SJCRH30 (cell line): ENCODE results near the gene LARGE2. TPM values are rescaled to one million over a fixed set of nuclear protein-coding genes. Genes with fewer than 3 reads are reported as not detected.
A peak's percentile ranks its signal among the peaks of the same experiment; 100 is the strongest.
"Not testable (repeated sequence)": the region's sequence is repeated elsewhere in the genome, so short reads cannot be mapped to it uniquely, and the experiment has no call there.

ENCODE experiments used
- DNase-seq, 2 experiments: peaks; one replicate each; pipeline ENCODE4 v3.0.0-alpha.2; 2015 to 2020
- H3K27ac ChIP-seq: fragments of 250-450 bp; sonication (Bioruptor Pico); 2 replicates; pipeline ENCODE4 v1.5.1; 2020; ENCODE audit warnings: mild to moderate bottlenecking, moderate library complexity
- H3K27me3 ChIP-seq: fragments of 250-450 bp; sonication (Bioruptor Pico); 2 replicates; pipeline ENCODE4 v1.5.1; 2020; ENCODE audit warnings: mild to moderate bottlenecking, moderate library complexity
- H3K36me3 ChIP-seq: fragments of 250-450 bp; sonication (Bioruptor Pico); 2 replicates; pipeline ENCODE4 v1.5.1; 2020; ENCODE audit warnings: mild to moderate bottlenecking, moderate library complexity
- H3K4me1 ChIP-seq: fragments of 250-450 bp; sonication (Bioruptor Pico); 2 replicates; pipeline ENCODE4 v1.5.1; 2020; ENCODE audit warnings: mild to moderate bottlenecking, moderate library complexity
- H3K4me3 ChIP-seq: fragments of 250-450 bp; sonication (Bioruptor Pico); 2 replicates; pipeline ENCODE4 v1.5.1; 2020; ENCODE audit warnings: mild to moderate bottlenecking, moderate library complexity
- H3K9me3 ChIP-seq: fragments of 250-450 bp; sonication (Bioruptor Pico); replicated peaks from 2 replicates; pipeline ENCODE4 v1.5.1; 2020; ENCODE audit warnings: mild to moderate bottlenecking, moderate library complexity
- total RNA-seq: library from RNA; depleted of rRNA; stranded (reverse); fragments of >200 nt; shearing (Covaris generic); gene quantifications from 2 replicates; pipeline ENCODE4 v1.2.3, GENCODE V29; 2014

Gene LARGE2
- total RNA-seq, 1 experiment from 2014 or later, result 0.06 TPM

DNA sequence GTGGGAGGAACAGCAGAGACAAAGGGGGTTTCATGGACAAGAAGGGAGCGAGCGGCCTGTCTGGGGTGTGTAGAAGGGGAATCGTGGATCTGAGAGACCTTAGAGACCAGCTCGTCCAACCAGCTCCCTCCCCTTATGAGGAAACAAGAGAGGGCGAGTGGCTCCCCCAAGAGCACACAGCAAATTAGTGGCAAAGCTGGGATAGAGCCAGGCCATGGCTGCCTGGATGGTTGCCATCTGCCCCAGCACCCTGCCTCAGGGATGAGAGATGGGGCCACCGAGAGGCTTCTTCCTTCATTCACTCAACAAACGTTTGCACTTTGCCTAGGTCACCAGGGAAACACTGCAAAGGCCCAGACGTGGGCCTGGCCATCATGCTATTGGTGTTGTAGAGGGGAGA is 32.9 kb upstream of the LARGE2 start:
- Histone ChIP-seq H3K36me3 (no peaks in the 10 kb centered on the region), H3K4me3 (no peak overlapping the region), H3K9me3 (no peaks in the 10 kb centered on the region), H3K27me3 (peaks cover 20% of the 10 kb centered on the region; the same call in 1 of the 2 replicates), H3K27ac (no peak overlapping the region), H3K4me1 (no peaks in the 10 kb centered on the region)
- DNase-seq, result no peak

- Histone ChIP-seq H3K9me3 (no peaks in the 10 kb centered on the region), H3K4me1 (no peaks in the 10 kb centered on the region), H3K27ac (no peak overlapping the region), H3K27me3 (peaks cover 20% of the 10 kb centered on the region; the same call in 1 of the 2 replicates), H3K36me3 (no peaks in the 10 kb centered on the region), H3K4me3 (no peak overlapping the region)
- no peak for DNase-seq
Observed at GRCh38 chr11:45889966-45890365, 32.5 kb upstream of the LARGE2 start.

DNA sequence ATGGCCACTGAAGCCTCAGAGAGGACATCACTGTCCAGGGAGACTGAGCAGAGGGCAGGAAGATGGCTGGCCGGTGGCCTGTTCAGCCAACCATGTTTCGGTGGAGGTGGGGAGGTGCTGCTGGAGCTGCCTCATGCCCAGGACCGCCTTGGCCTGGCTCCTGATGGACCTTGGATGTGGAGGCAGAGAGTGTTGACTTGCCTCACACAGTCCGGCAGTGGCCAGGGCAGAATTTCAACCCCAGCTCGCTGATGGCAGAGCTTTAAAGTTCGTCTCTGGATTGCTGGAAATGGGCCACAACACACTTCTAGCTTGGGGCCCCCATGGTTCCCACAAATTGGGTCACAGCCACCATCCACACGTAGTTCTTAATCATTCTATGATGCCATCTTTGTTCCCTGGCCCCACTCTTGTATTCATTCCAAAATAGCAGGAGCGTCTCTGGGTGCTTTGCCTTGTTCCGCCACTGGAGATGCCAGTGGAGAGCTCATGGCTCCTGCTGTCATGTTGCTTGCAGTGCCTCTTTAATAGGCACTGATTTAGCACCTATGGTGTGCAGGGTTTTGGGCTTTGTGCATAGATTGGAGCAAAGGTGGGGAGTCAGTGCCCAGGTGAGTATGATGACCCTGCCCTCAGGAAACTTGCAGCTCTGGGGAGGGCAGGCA is 31.4 kb upstream of the LARGE2 start:
- DNase-seq, result no peak
- Histone ChIP-seq H3K27me3 (peaks cover 19% of the 10 kb centered on the region; the same call in 1 of the 2 replicates), H3K4me3 (no peak overlapping the region), H3K27ac (no peak overlapping the region), H3K36me3 (no peaks in the 10 kb centered on the region), H3K9me3 (no peaks in the 10 kb centered on the region), H3K4me1 (peaks cover 4% of the 10 kb centered on the region)

DNA sequence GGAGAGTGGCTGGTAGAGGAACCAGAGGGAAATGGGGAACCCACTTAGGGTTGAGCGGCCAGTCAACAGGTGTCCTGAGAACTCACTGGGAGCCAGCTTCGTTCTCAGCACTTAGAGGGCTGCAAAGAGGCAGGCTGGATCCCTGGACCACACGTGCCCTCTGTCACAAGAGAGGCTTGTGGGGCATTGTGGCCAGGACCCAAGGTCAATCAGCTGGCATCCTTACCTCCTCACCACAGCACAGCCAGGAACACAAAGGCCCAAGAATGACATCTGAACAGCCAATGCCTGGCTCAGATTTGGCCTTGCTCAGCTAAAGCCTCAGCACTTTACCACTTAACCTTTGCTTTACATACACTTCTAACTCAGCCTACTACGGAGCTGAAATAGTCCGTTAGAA is 29.6 kb upstream of the LARGE2 start:
- H3K27me3 ChIP-seq, result peaks cover 16% of the 10 kb centered on the region; the same call in 1 of the 2 replicates
- H3K9me3 ChIP-seq, result no peaks in the 10 kb centered on the region
- H3K36me3 ChIP-seq, result no peaks in the 10 kb centered on the region
- H3K27ac ChIP-seq, result no peak overlapping the region
- no peak overlapping the region for H3K4me3 ChIP-seq
- peaks cover 16% of the 10 kb centered on the region for H3K4me1 ChIP-seq
- no peak for DNase-seq

- Histone ChIP-seq H3K36me3 (no peaks in the 10 kb centered on the region), H3K4me3 (no peak overlapping the region), H3K9me3 (no peaks in the 10 kb centered on the region), H3K27me3 (peaks cover 16% of the 10 kb centered on the region; the same call in 1 of the 2 replicates), H3K4me1 (peaks cover 26% of the 10 kb centered on the region), H3K27ac (no peak overlapping the region)
- DNase-seq, result no peak
Observed at GRCh38 chr11:45894555-45895247, 27.8 kb upstream of the LARGE2 start.

DNA sequence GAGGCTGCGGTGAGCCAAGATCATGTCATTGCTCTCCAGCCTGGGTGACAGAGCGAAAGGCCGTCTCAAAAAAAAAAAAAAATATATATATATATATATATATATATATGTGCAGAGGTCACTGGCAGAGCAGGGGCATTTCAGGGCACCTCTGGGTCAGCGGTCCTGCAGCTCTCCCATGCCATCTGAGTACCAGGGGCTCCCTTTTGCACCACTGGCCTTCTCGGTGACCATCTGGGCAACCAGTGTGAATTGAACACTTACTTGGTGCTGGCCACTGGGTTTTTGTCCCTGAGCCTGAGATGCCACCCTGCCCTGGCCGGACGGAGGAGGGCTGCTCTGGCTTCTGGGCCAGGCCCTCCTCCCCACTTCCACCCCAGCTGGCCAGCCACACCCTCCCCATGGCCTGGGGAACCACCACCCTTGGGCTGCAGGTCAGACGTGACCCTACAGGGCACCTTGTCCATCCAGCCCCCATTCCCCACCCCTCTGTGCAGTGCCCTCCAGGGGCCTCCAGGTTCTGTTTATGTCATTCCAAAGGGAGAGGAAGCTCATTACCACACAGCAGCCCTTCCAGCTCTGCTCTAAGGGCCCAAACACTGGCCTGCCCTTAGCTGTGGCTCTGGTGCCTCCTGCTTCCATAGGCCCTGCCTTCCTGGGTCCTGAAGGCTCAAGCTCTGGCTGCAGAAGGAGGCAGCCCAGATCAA is 26.8 kb upstream of the LARGE2 start:
- peaks cover 26% of the 10 kb centered on the region for H3K4me1 ChIP-seq
- no peak overlapping the region for H3K27ac ChIP-seq
- no peaks in the 10 kb centered on the region for H3K9me3 ChIP-seq
- no peak overlapping the region for H3K4me3 ChIP-seq
- no peak for DNase-seq
- H3K36me3 ChIP-seq, result no peaks in the 10 kb centered on the region
- peaks cover 16% of the 10 kb centered on the region; the same call in 1 of the 2 replicates for H3K27me3 ChIP-seq

GRCh38 chr11:45896422-45896984 is 26.0 kb upstream of the LARGE2 start:
- no peaks in the 10 kb centered on the region for H3K36me3 ChIP-seq
- peaks cover 30% of the 10 kb centered on the region for H3K4me1 ChIP-seq
- H3K27me3 ChIP-seq, result peaks cover 10% of the 10 kb centered on the region; the same call in 1 of the 2 replicates
- no peaks in the 10 kb centered on the region for H3K9me3 ChIP-seq
- no peak overlapping the region for H3K27ac ChIP-seq
- no peak overlapping the region; the same call in 1 of the 2 replicates for H3K4me3 ChIP-seq
- DNase-seq, result peak; percentile 85 to 88

DNA sequence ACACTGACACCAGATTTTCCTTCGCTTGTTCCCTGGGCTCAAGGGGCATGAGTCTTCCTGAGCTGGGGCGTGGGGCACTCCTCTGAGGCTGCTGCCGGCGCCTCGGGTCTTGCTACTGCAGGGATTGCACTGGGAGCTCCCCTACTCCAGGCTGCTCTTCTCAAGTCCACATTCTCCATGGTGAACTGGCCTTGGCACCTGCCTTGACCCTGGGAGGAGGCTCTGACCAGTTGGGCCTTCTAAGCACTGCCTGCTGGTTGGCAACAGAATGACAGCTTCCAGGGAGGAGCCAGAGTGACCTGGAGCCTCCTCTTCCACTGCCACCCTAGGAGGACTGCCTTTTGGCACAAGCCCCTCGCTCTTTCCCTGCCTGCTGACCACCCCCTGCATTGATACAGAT is 24.9 kb upstream of the LARGE2 start:
- Histone ChIP-seq H3K27ac (no peak overlapping the region), H3K36me3 (no peaks in the 10 kb centered on the region), H3K27me3 (peaks cover 6% of the 10 kb centered on the region; the same call in 1 of the 2 replicates), H3K4me1 (peaks cover 33% of the 10 kb centered on the region), H3K9me3 (no peaks in the 10 kb centered on the region), H3K4me3 (no peak overlapping the region)
- DNase-seq, result no peak

GRCh38 chr11:45899086-45899447 is 23.4 kb upstream of the LARGE2 start:
- Histone ChIP-seq H3K9me3 (no peaks in the 10 kb centered on the region), H3K27me3 (no peaks in the 10 kb centered on the region), H3K36me3 (no peaks in the 10 kb centered on the region), H3K4me1 (peaks cover 33% of the 10 kb centered on the region), H3K27ac (no peak overlapping the region), H3K4me3 (peak overlapping the region; percentile 68)
- no peak for DNase-seq

DNA sequence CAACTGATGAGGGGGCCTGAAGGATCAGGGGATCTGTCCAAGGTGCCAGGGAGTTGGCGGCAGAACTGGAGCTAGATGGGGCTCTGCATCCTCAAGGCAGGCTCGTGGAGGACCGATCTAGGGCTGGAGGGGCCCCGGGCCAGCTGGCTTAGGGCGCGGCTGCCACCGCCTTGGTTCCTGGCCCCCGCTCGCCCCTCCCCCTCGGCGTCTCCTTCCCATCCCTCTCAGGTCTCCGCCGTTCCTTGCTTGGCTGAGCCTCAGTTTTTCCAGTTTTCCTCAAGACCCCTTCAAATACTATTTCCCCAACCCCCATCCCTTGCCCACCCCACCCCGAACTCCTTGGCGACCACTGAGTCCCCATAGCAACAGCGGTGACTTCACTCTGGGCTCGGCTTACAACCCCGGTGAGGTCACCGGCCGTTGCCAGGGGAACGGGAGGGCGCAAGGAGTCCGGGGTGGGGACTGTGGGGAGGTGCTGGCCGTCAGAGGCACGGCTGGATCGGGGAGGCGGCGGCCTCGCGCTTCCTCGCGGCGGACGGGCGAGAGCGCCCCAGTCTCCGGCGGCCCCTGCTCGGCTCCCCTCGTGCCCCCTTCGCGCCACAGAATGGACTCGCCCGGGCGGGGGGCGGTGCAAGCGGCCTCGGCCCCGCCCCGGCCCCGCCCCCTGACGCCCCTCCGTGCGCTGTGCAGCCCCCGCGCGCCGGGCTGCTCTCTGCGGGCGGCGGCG is 22.8 kb upstream of the LARGE2 start:
- H3K4me1 ChIP-seq, result peaks cover 33% of the 10 kb centered on the region
- peak overlapping the region; percentile 68 for H3K4me3 ChIP-seq
- no peaks in the 10 kb centered on the region for H3K36me3 ChIP-seq
- H3K9me3 ChIP-seq, result no peaks in the 10 kb centered on the region
- peak overlapping the region; percentile 72 for H3K27ac ChIP-seq
- no peaks in the 10 kb centered on the region for H3K27me3 ChIP-seq
- peak; percentile 95 to 97 for DNase-seq

DNA sequence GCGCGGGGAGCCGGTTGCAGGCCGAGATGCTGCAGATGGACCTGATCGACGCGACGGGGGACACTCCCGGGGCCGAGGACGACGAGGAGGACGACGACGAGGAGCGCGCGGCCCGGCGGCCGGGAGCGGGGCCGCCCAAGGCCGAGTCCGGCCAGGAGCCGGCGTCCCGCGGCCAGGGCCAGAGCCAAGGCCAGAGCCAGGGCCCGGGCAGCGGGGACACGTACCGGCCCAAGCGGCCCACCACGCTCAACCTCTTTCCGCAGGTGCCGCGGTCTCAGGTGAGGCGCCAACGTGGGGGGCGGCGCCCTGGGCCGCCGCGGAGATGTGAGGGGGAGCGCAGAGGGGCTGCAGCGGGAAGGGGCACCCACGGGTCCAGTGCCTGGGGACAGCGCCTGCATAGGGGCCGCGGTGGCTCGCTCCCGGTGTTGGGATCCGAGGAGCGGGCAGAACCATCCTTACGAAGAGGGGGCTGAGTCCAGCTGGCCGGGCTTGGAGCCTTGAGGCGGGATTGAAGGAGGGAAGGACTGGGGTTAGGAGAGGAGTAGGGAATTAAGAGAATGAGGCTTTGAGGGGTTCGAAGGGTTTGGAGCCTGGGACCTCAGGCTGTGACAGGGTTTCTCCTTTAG is 22.2 kb upstream of the LARGE2 start:
- not testable (repeated sequence) for H3K36me3 ChIP-seq, H3K9me3 ChIP-seq, H3K27ac ChIP-seq, H3K27me3 ChIP-seq
- H3K4me3 ChIP-seq, result peak overlapping the region; percentile 68
- peak in 1 of 2 experiments; percentile 37 for DNase-seq
- H3K4me1 ChIP-seq, result peaks cover 33% of the 10 kb centered on the region

DNA sequence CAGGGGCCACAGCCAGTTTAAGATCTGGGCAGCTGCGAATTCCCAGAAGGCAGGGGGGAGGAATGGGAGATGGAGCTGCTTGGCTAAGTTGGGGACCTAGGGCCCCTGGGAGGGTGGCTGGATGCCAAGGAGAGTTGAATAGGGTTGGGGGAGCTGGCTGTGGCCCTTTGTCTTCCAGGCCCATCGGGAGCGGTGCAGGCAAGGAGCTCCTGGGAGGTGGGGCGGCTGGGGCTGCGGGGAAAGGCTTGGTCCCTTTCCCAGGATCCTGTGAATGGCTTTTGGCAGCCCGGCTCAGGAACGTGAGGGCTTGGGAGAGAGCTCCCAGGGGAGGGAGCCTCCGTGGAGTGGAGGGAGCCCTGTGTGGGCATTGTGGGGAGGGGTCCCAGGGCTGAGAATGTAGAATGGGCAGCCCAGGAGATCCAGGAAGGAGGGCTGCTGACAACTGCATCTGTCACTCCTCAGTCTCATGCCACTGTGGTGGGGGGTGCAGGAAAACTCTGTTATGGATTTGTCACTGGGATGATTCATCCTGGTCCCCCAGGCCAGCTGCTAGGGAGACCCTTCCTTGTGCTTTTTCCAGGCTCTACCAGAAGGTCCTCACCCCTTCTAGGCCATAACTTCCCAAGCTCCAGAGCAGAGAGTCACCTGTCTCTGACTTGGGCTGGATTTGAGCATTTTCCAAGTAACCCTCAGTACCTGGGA is 21.4 kb upstream of the LARGE2 start:
- no peaks in the 10 kb centered on the region for H3K9me3 ChIP-seq
- peak overlapping the region; percentile 68 for H3K4me3 ChIP-seq
- H3K27me3 ChIP-seq, result no peaks in the 10 kb centered on the region
- DNase-seq, result peak; percentile 34 to 52
- peaks cover 28% of the 10 kb centered on the region for H3K4me1 ChIP-seq
- no peaks in the 10 kb centered on the region for H3K36me3 ChIP-seq
- no peak overlapping the region for H3K27ac ChIP-seq

DNA sequence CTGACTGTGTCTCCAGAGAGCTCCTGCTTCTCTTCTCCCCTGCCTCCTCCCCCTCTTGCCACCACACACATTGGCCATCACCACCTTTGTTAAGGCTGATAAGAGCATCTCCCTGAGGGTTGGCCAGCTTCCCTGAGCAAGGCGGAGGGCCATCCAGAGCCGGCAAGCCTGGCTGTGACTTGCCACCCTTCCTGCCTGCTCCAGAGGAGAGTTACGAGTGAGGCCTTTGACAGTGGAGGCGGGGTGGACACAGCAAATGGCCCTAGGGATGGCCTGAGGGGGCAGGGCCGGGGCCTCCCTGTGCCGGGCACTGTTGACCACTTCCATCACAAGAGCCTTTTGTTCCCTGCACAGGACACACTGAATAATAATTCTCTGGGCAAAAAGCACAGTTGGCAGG is 20.8 kb upstream of the LARGE2 start:
- Histone ChIP-seq H3K9me3 (no peaks in the 10 kb centered on the region), H3K27ac (no peak overlapping the region), H3K36me3 (no peaks in the 10 kb centered on the region), H3K4me1 (peaks cover 24% of the 10 kb centered on the region), H3K4me3 (no peak overlapping the region; the same call in 1 of the 2 replicates), H3K27me3 (no peaks in the 10 kb centered on the region)
- DNase-seq, result no peak
